H1 (cell line): ENCODE data around the gene CCDC192. TPM values are rescaled to one million over a fixed set of nuclear protein-coding genes. Genes with fewer than 3 reads are reported as not detected.

Experiments
- CTCF ChIA-PET: fragments of 300-600 bp; sonication (Branson Sonifier 250); formaldehyde crosslinking; loops from one replicate; lab custom pipeline; 2021; ENCODE audit not compliant: partially characterized antibody; lab: Charles Lee
- POLR2A ChIA-PET: fragments of 300-600 bp; sonication (Branson Sonifier 250); formaldehyde crosslinking; loops from one replicate; lab custom pipeline; 2021; ENCODE audit warnings: inconsistent platforms; ENCODE audit not compliant: partially characterized antibody; lab: Charles Lee
- DNase-seq, 2 experiments: peaks; one replicate each; pipeline versions ENCODE4 v3.0.0 to v3.0.0-alpha.2; 2010 to 2022; ENCODE audit warnings: low spot score in 2 of 2, low read depth in 1 of 2, mixed read lengths in 1 of 2
- FAIRE-seq: peaks from 2 replicates; lab custom pipeline; 2011; peaks lifted over from hg19 to GRCh38; lab: Jason Lieb, UNC
- H2AFZ ChIP-seq: 2 replicates; pipeline ENCODE4 v1.8.1; 2012; ENCODE audit warnings: low read length, inconsistent platforms
- H2AK5ac ChIP-seq: 2 replicates; pipeline ENCODE4 v1.6.1; 2013; ENCODE audit warnings: low read depth, low read length
- H2BK120ac ChIP-seq: replicated peaks from 2 replicates; pipeline ENCODE3; 2013; ENCODE audit warnings: low read depth, low read length, inconsistent platforms
- H2BK12ac ChIP-seq: 2 replicates; pipeline ENCODE4 v1.6.1; 2013; ENCODE audit warnings: low read depth, low read length
- H2BK15ac ChIP-seq: 2 replicates; pipeline ENCODE4 v1.6.1; 2013; ENCODE audit warnings: low read length
- H2BK20ac ChIP-seq: 2 replicates; pipeline ENCODE4 v1.6.1; 2013; ENCODE audit warnings: low read length
- H2BK5ac ChIP-seq: 2 replicates; pipeline ENCODE4 v1.6.1; 2013; ENCODE audit warnings: low read depth, low read length
- H3K14ac ChIP-seq: 2 replicates; pipeline ENCODE4 v1.6.1; 2013; ENCODE audit warnings: inconsistent platforms; ENCODE audit not compliant: insufficient read length
- H3K18ac ChIP-seq: 2 replicates; pipeline ENCODE4 v1.6.1; 2013; ENCODE audit warnings: low read length; ENCODE audit errors: extremely low read depth
- H3K23ac ChIP-seq: 2 replicates; pipeline ENCODE4 v1.6.1; 2013; ENCODE audit warnings: inconsistent platforms; ENCODE audit not compliant: insufficient read length
- H3K23me2 ChIP-seq: 2 replicates; pipeline ENCODE4 v1.6.1; 2013; ENCODE audit warnings: low read depth, low read length
- H3K27ac ChIP-seq: 2 replicates; pipeline ENCODE4 v1.6.1; 2011; ENCODE audit warnings: low read depth, low read length, inconsistent platforms
- H3K27me3 ChIP-seq, 4 experiments: replicated peaks in 1 of 4; 1 replicate in 1 of 4; 2 replicates in 3 of 4; pipeline versions ENCODE4 v1.6.1 to v1.8.1; 2011 to 2013; ENCODE audit warnings: low read length in 3 of 4, mild to moderate bottlenecking in 3 of 4, inconsistent platforms in 2 of 4, mixed read lengths in 2 of 4, moderate library complexity in 1 of 4; ENCODE audit not compliant: control insufficient read depth in 3 of 4, insufficient read depth in 3 of 4; ENCODE audit errors: extremely low read depth in 1 of 4
- H3K36me3 ChIP-seq, 4 experiments: 2 replicates each; pipeline versions ENCODE4 v1.6.1 to v1.8.1; 2011 to 2013; ENCODE audit warnings: mild to moderate bottlenecking in 4 of 4, low read length in 3 of 4, moderate library complexity in 2 of 4, control low read depth in 1 of 4, inconsistent platforms in 1 of 4; ENCODE audit not compliant: insufficient read depth in 4 of 4, control insufficient read depth in 2 of 4
- H3K4ac ChIP-seq: replicated peaks from 2 replicates; pipeline ENCODE3; 2013; ENCODE audit warnings: low read length, low read depth, mixed read lengths, inconsistent platforms; ENCODE audit not compliant: insufficient read length
- H3K4me1 ChIP-seq, 4 experiments: replicated peaks in 1 of 4; 1 replicate in 1 of 4; 2 replicates in 3 of 4; pipeline versions ENCODE4 v1.6.1 to v1.8.1; 2011 to 2013; ENCODE audit warnings: low read length in 3 of 4, inconsistent platforms in 2 of 4, mixed read lengths in 1 of 4; ENCODE audit not compliant: insufficient read depth in 4 of 4, control insufficient read depth in 3 of 4
- H3K4me2 ChIP-seq, 2 experiments: 2 replicates each; pipeline versions ENCODE4 v1.6.1 to v1.8.1; 2011 to 2013; ENCODE audit warnings: low read depth in 2 of 2, low read length in 2 of 2, control low read depth in 1 of 2, inconsistent platforms in 1 of 2, mild to moderate bottlenecking in 1 of 2; ENCODE audit not compliant: insufficient read depth in 1 of 2
- H3K4me3 ChIP-seq, 4 experiments: fragments of 200-600, 300-600 bp in 1 of 4; sonication (generic), shearing (Covaris generic), sonication (Bioruptor Twin) in 1 of 4; 2 replicates each; pipeline versions ENCODE4 v1.5.1 to v1.8.1; 2011 to 2016; ENCODE audit warnings: low read length in 4 of 4, low read depth in 3 of 4, control low read depth in 2 of 4, inconsistent platforms in 2 of 4, mild to moderate bottlenecking in 2 of 4, mixed read lengths in 1 of 4, moderate library complexity in 1 of 4; ENCODE audit not compliant: insufficient read depth in 2 of 4; ENCODE audit errors: extremely low read depth in 1 of 4
- H3K56ac ChIP-seq: replicated peaks from 2 replicates; pipeline ENCODE3; 2013; ENCODE audit warnings: low read depth, mild to moderate bottlenecking, mixed read lengths, low read length, inconsistent platforms; ENCODE audit not compliant: insufficient read length
- H3K79me1 ChIP-seq: 2 replicates; pipeline ENCODE4 v1.6.1; 2013; ENCODE audit warnings: low read depth, low read length, control low read depth
- H3K79me2 ChIP-seq, 2 experiments: 2 replicates each; pipeline versions ENCODE4 v1.6.1 to v1.8.1; 2012 to 2013; ENCODE audit warnings: low read length in 2 of 2, mild to moderate bottlenecking in 2 of 2, inconsistent platforms in 1 of 2; ENCODE audit not compliant: insufficient read depth in 2 of 2, control insufficient read depth in 1 of 2
- H3K9ac ChIP-seq, 4 experiments: replicated peaks in 1 of 4; 1 replicate in 1 of 4; 2 replicates in 3 of 4; pipeline versions ENCODE4 v1.6.1 to v1.8.1; 2011 to 2013; ENCODE audit warnings: low read depth in 3 of 4, low read length in 3 of 4, control low read depth in 2 of 4, mild to moderate bottlenecking in 2 of 4, moderate library complexity in 2 of 4, inconsistent platforms in 1 of 4; ENCODE audit errors: extremely low read depth in 1 of 4
- H3K9me3 ChIP-seq, 2 experiments: 2 replicates each; pipeline versions ENCODE4 v1.6.1 to v1.8.1; 2012 to 2013; ENCODE audit warnings: mild to moderate bottlenecking in 2 of 2, moderate library complexity in 2 of 2, control low read depth in 1 of 2, inconsistent platforms in 1 of 2, low read depth in 1 of 2, low read length in 1 of 2, mixed read lengths in 1 of 2; ENCODE audit not compliant: insufficient read depth in 2 of 2
- H4K20me1 ChIP-seq, 2 experiments: replicated peaks in 1 of 2; 2 replicates each; pipeline versions ENCODE3 to v1.8.1; 2011 to 2013; ENCODE audit warnings: inconsistent platforms in 2 of 2, low read length in 2 of 2, mild to moderate bottlenecking in 1 of 2; ENCODE audit not compliant: insufficient read depth in 2 of 2, control insufficient read depth in 1 of 2
- H4K5ac ChIP-seq: 2 replicates; pipeline ENCODE4 v1.6.1; 2013; ENCODE audit warnings: low read length, low read depth, mixed read lengths, inconsistent platforms; ENCODE audit not compliant: insufficient read length
- H4K8ac ChIP-seq: 2 replicates; pipeline ENCODE4 v1.8.0; 2013; ENCODE audit warnings: mild to moderate bottlenecking, moderate library complexity, low read length, inconsistent platforms; ENCODE audit not compliant: insufficient read depth; ENCODE audit errors: extremely low read depth
- H4K91ac ChIP-seq: replicated peaks from 2 replicates; pipeline ENCODE3; 2013; ENCODE audit warnings: low read length, mixed read lengths, inconsistent platforms; ENCODE audit not compliant: insufficient read length
- ATF3 ChIP-seq: IDR thresholded peaks from 2 replicates; pipeline ENCODE4 v1.6.1; 2011; ENCODE audit warnings: low read depth, mild to moderate bottlenecking, low read length; ENCODE audit not compliant: insufficient read depth
- BACH1 ChIP-seq: IDR thresholded peaks from 2 replicates; pipeline ENCODE4 v1.6.1; 2012; ENCODE audit warnings: low read length, improper control_type of control experiment
- BCL11A ChIP-seq, 2 experiments: IDR thresholded peaks; one replicate each; pipeline ENCODE4 v1.6.1; 2011; ENCODE audit warnings: low read depth in 2 of 2, low read length in 2 of 2, mild to moderate bottlenecking in 2 of 2
- CHD1 ChIP-seq: IDR thresholded peaks from 2 replicates; pipeline ENCODE4 v1.6.1; 2012; ENCODE audit warnings: low read depth, low read length, improper control_type of control experiment
- E2F6 ChIP-seq: IDR thresholded peaks from 2 replicates; pipeline ENCODE4 v1.6.1; 2012; ENCODE audit warnings: inconsistent platforms
- JUN ChIP-seq: IDR thresholded peaks from 2 replicates; pipeline ENCODE4 v1.6.1; 2011; ENCODE audit warnings: low read depth, mild to moderate bottlenecking, improper control_type of control experiment, low read length
- MAFK ChIP-seq: IDR thresholded peaks from 2 replicates; pipeline ENCODE4 v1.6.1; 2012; ENCODE audit warnings: low read depth, mild to moderate bottlenecking, improper control_type of control experiment, low read length
- POU5F1 ChIP-seq: IDR thresholded peaks from 2 replicates; pipeline ENCODE4 v1.6.1; 2011; ENCODE audit warnings: low read depth, mild to moderate bottlenecking, low read length, moderate library complexity
- SP2 ChIP-seq: IDR thresholded peaks from 2 replicates; pipeline ENCODE4 v1.6.1; 2012; ENCODE audit warnings: mild to moderate bottlenecking, low read length, inconsistent platforms
- YY1 ChIP-seq: IDR thresholded peaks from 2 replicates; pipeline ENCODE4 v1.6.1; 2011; ENCODE audit warnings: low read depth, mild to moderate bottlenecking, low read length
- WGBS, 2 experiments: shearing (Covaris generic) in 1 of 2; methylation state at CpG; one replicate each; pipeline versions ENCODE4 v1.1.6 to v1.1.7; 2013 to 2015; ENCODE audit warnings: low lambda C conversion rate in 2 of 2, mixed read lengths in 2 of 2, inconsistent platforms in 1 of 2, low coverage in 1 of 2, missing lambda C conversion rate in 1 of 2; ENCODE audit not compliant: insufficient replicate concordance in 2 of 2, insufficient coverage in 1 of 2, insufficient read length in 1 of 2; ENCODE audit errors: extremely low coverage in 1 of 2, missing lambda C conversion rate in 1 of 2; 5-methylcytosine and 5-hydroxymethylcytosine counted together
- polyA plus RNA-seq, 7 experiments: library from polyadenylated mRNA; depleted of rRNA in 3 of 7; stranded (reverse) in 5 of 7; unstranded in 2 of 7; fragments of >200 nt in 5 of 7; fragments of 200-250 nt in 2 of 7; gene quantifications; 1 replicate in 5 of 7; 2 replicates in 1 of 7; 4 replicates in 1 of 7; pipeline versions ENCODE4 v1.2.1 to v1.2.3, GENCODE V29; 2011 to 2013; ENCODE audit warnings: missing spikeins in 2 of 7, mixed read lengths in 2 of 7
- total RNA-seq: library from RNA; stranded (reverse); fragmentation: NEBNext Ultra II Directional; extraction: Animal tissue kit (Norgen Biotek cat#: 25700); gene quantifications from 2 replicates; pipeline ENCODE4 v1.2.1, GENCODE V29; 2021

Gene CCDC192
- total and polyA plus RNA-seq, 2 of the 8 experiments (the other 6 are each of a cell fraction or from before 2014, with no cell fraction given), result 0.61 TPM; not detected in 1

- TF ChIP-seq CHD1, result no peak
- no peak for TF ChIP-seq YY1
- TF ChIP-seq POU5F1, result no peak
- TF ChIP-seq ATF3, result no peak
- TF ChIP-seq MAFK, result no peak
- TF ChIP-seq BCL11A (IDR thresholded peaks at IDR 0.05; ENCODE audit: low read depth in 2 of 2, low read length in 2 of 2), result no peak
- no peak for TF ChIP-seq JUN
- no peak for TF ChIP-seq SP2
- TF ChIP-seq E2F6, result no peak
- TF ChIP-seq BACH1, result no peak
- no peak overlapping the region for H3K23ac ChIP-seq
- no peak overlapping the region for H2AFZ ChIP-seq
- no peak overlapping the region for H2AK5ac ChIP-seq
- no peaks in the 10 kb centered on the region for H3K79me2 ChIP-seq
- H2BK15ac ChIP-seq, result no peak overlapping the region
- H2BK5ac ChIP-seq, result no peak overlapping the region
- no peak overlapping the region for H3K4me3 ChIP-seq
- no peak overlapping the region for H4K5ac ChIP-seq
- H3K56ac ChIP-seq, result no peak overlapping the region
- no peak overlapping the region for H2BK20ac ChIP-seq
- peaks cover 0 to 2% (median 0%) of the 10 kb centered on the region in 4 experiments; a peak in 1 of 7 replicates for H3K4me1 ChIP-seq
- H2BK120ac ChIP-seq, result no peak overlapping the region
- no peak overlapping the region for H3K9ac ChIP-seq
- no peak overlapping the region for H3K14ac ChIP-seq
- H4K20me1 ChIP-seq, result no peaks in the 10 kb centered on the region
- H3K79me1 ChIP-seq, result no peaks in the 10 kb centered on the region
- H3K9me3 ChIP-seq, result no peaks in the 10 kb centered on the region
- H3K4me2 ChIP-seq, result no peak overlapping the region
- no peaks in the 10 kb centered on the region for H3K23me2 ChIP-seq
- H4K8ac ChIP-seq, result no peak overlapping the region
- FAIRE-seq (no peak), DNase-seq (no peak)
- H3K36me3 ChIP-seq, result no peaks in the 10 kb centered on the region
- no peak overlapping the region for H2BK12ac ChIP-seq
- H3K18ac ChIP-seq, result no peak overlapping the region
- no peak overlapping the region for H4K91ac ChIP-seq
- no peak overlapping the region for H3K27ac ChIP-seq
- no peaks in the 10 kb centered on the region for H3K27me3 ChIP-seq
- CTCF ChIA-PET, result interaction anchor here (1.1 to 2.8 kb wide), 5 partner anchors 12 to 298 kb away, joined by 3 to 8 read pairs (median 4); no protein-coding TSS in a partner anchor
- WGBS, 2 experiments, result 92% methylated on average over 4 of the region's 4 CpGs; no CpG with 5 or more reads in 1 of the 2 experiments
- no peak overlapping the region for H3K4ac ChIP-seq
- POLR2A ChIA-PET, result no interaction called here
Measured at GRCh38 chr5:127870914-127871313, 167.7 kb downstream of the CCDC192 start.
